Measurements from ENCODE around the gene TBL1X. TPM values are rescaled to one million over a fixed set of nuclear protein-coding genes. Genes with fewer than 3 reads are reported as not detected.
A peak's percentile ranks its signal among the peaks of the same experiment; 100 is the strongest.
"Not testable (repeated sequence)": the region's sequence is repeated elsewhere in the genome, so short reads cannot be mapped to it uniquely, and the experiment has no call there.

Gene TBL1X
- total and polyA plus RNA-seq, 4 donors, result 2.3 to 21.7 (median 13.3) TPM

- 75 to 83% methylated on average over 12 of the region's 12 CpGs for WGBS, 2 donors
- no peaks in the 10 kb centered on the region for H3K36me3 ChIP-seq (ENCODE audit: control insufficient read depth in 4 of 4, insufficient read depth in 4 of 4, low read length in 4 of 4)
- peaks cover 0 to 2% (median 0%) of the 10 kb centered on the region in 4 donors for H3K9me3 ChIP-seq (ENCODE audit: control insufficient read depth in 4 of 4, insufficient read depth in 3 of 4, low read length in 3 of 4)
- no peak for ATAC-seq (ENCODE audit: insufficient read depth, low FRiP score)
- TF ChIP-seq CTCF (IDR thresholded peaks at IDR 0.05; ENCODE audit: control extremely low read depth, extremely low read depth), result no peak
- peaks cover 0 to 29% (median 8%) of the 10 kb centered on the region in 3 donors for H3K27me3 ChIP-seq (ENCODE audit: control insufficient read depth in 3 of 3, insufficient read depth in 3 of 3, low read length in 2 of 3)
- H3K9ac ChIP-seq (ENCODE audit: insufficient read depth in 1 of 2, low read length in 2 of 2), result no peak overlapping the region
- no peak overlapping the region for H3K27ac ChIP-seq (ENCODE audit: low read depth in 1 of 2, low read length in 1 of 2)
- no peak for DNase-seq
- peaks cover 0 to 11% (median 2%) of the 10 kb centered on the region in 5 donors for H3K4me1 ChIP-seq (ENCODE audit: control insufficient read depth in 5 of 5, insufficient read depth in 5 of 5, low read length in 5 of 5)
- H3K4me3 ChIP-seq, result no peak overlapping the region
These were observed 67.5 kb downstream of the TBL1X start for GRCh38 chrX:9532349-9532748.

- no peak for TF ChIP-seq CTCF (IDR thresholded peaks at IDR 0.05; ENCODE audit: control extremely low read depth, extremely low read depth)
- 69 to 82% methylated on average over 8 of the region's 8 CpGs for WGBS, 2 donors
- H3K9me3 ChIP-seq (ENCODE audit: control insufficient read depth in 4 of 4, insufficient read depth in 3 of 4, low read length in 3 of 4), result peaks cover 0 to 2% (median 0%) of the 10 kb centered on the region in 4 donors
- ATAC-seq (ENCODE audit: insufficient read depth, low FRiP score) (no peak), DNase-seq (no peak)
- no peaks in the 10 kb centered on the region for H3K36me3 ChIP-seq (ENCODE audit: control insufficient read depth in 4 of 4, insufficient read depth in 4 of 4, low read length in 4 of 4)
- peaks cover 0 to 31% (median 6%) of the 10 kb centered on the region in 3 donors for H3K27me3 ChIP-seq (ENCODE audit: control insufficient read depth in 3 of 3, insufficient read depth in 3 of 3, low read length in 2 of 3)
- no peak overlapping the region for H3K4me3 ChIP-seq
- no peak overlapping the region for H3K9ac ChIP-seq (ENCODE audit: insufficient read depth in 1 of 2, low read length in 2 of 2)
- peaks cover 0 to 11% (median 2%) of the 10 kb centered on the region in 5 donors for H3K4me1 ChIP-seq (ENCODE audit: control insufficient read depth in 5 of 5, insufficient read depth in 5 of 5, low read length in 5 of 5)
- H3K27ac ChIP-seq (ENCODE audit: low read depth in 1 of 2, low read length in 1 of 2), result no peak overlapping the region
These were observed 68.8 kb downstream of the TBL1X start for GRCh38 chrX:9533611-9534010.

- DNase-seq (peak in 2 of 3 donors; percentile 24 to 39), ATAC-seq (ENCODE audit: insufficient read depth, low FRiP score) (no peak)
- Histone ChIP-seq H3K9ac (ENCODE audit: insufficient read depth in 1 of 2, low read length in 2 of 2) (no peak overlapping the region), H3K4me1 (ENCODE audit: control insufficient read depth in 5 of 5, insufficient read depth in 5 of 5, low read length in 5 of 5) (peaks cover 0 to 11% (median 2%) of the 10 kb centered on the region in 5 donors), H3K4me3 (no peak overlapping the region), H3K27ac (ENCODE audit: low read depth in 1 of 2, low read length in 1 of 2) (no peak overlapping the region), H3K9me3 (ENCODE audit: control insufficient read depth in 4 of 4, insufficient read depth in 3 of 4, low read length in 3 of 4) (peaks cover 0 to 2% (median 0%) of the 10 kb centered on the region in 4 donors), H3K36me3 (ENCODE audit: control insufficient read depth in 4 of 4, insufficient read depth in 4 of 4, low read length in 4 of 4) (no peaks in the 10 kb centered on the region), H3K27me3 (ENCODE audit: control insufficient read depth in 3 of 3, insufficient read depth in 3 of 3, low read length in 2 of 3) (peaks cover 0 to 35% (median 8%) of the 10 kb centered on the region in 3 donors)
- 37 to 46% methylated on average over 3 of the region's 3 CpGs for WGBS, 2 donors
- TF ChIP-seq CTCF (IDR thresholded peaks at IDR 0.05; ENCODE audit: control extremely low read depth, extremely low read depth), result no peak
These were observed 69.8 kb downstream of the TBL1X start for GRCh38 chrX:9534686-9535085.

GRCh38 chrX:9535101-9535500 lies 70.2 kb downstream of the TBL1X start:
- ATAC-seq (ENCODE audit: insufficient read depth, low FRiP score) (no peak), DNase-seq (no peak)
- TF ChIP-seq CTCF (IDR thresholded peaks at IDR 0.05; ENCODE audit: control extremely low read depth, extremely low read depth), result no peak
- Histone ChIP-seq H3K4me1 (ENCODE audit: control insufficient read depth in 5 of 5, insufficient read depth in 5 of 5, low read length in 5 of 5) (peaks cover 0 to 10% (median 2%) of the 10 kb centered on the region in 5 donors), H3K27me3 (ENCODE audit: control insufficient read depth in 3 of 3, insufficient read depth in 3 of 3, low read length in 2 of 3) (peaks cover 0 to 35% (median 8%) of the 10 kb centered on the region in 3 donors), H3K36me3 (ENCODE audit: control insufficient read depth in 4 of 4, insufficient read depth in 4 of 4, low read length in 4 of 4) (no peaks in the 10 kb centered on the region), H3K9me3 (ENCODE audit: control insufficient read depth in 4 of 4, insufficient read depth in 3 of 4, low read length in 3 of 4) (peaks cover 0 to 2% (median 0%) of the 10 kb centered on the region in 4 donors), H3K27ac (ENCODE audit: low read depth in 1 of 2, low read length in 1 of 2) (no peak overlapping the region), H3K9ac (ENCODE audit: insufficient read depth in 1 of 2, low read length in 2 of 2) (no peak overlapping the region), H3K4me3 (no peak overlapping the region)
- WGBS, 2 donors, result 13 to 26% methylated on average over 4 of the region's 4 CpGs

- not testable (repeated sequence) for H3K4me1 ChIP-seq (ENCODE audit: control insufficient read depth in 5 of 5, insufficient read depth in 5 of 5, low read length in 5 of 5); ATAC-seq (ENCODE audit: insufficient read depth, low FRiP score); H3K27ac ChIP-seq (ENCODE audit: low read depth in 1 of 2, low read length in 1 of 2); H3K9ac ChIP-seq (ENCODE audit: insufficient read depth in 1 of 2, low read length in 2 of 2); DNase-seq; H3K36me3 ChIP-seq (ENCODE audit: control insufficient read depth in 4 of 4, insufficient read depth in 4 of 4, low read length in 4 of 4); H3K4me3 ChIP-seq; H3K9me3 ChIP-seq (ENCODE audit: control insufficient read depth in 4 of 4, insufficient read depth in 3 of 4, low read length in 3 of 4)
- WGBS, 2 donors, result 89 to 94% methylated on average over 10 of the region's 10 CpGs
- H3K27me3 ChIP-seq (ENCODE audit: control insufficient read depth in 3 of 3, insufficient read depth in 3 of 3, low read length in 2 of 3), result peaks cover 0 to 33% (median 8%) of the 10 kb centered on the region in 3 donors
These were observed 71.3 kb downstream of the TBL1X start for GRCh38 chrX:9536156-9536555.
